A673 (cell line): ENCODE measurements around the gene ATP8A1. TPM values are rescaled to one million over a fixed set of nuclear protein-coding genes. Genes with fewer than 3 reads are reported as not detected.
"Not testable (repeated sequence)": the region's sequence is repeated elsewhere in the genome, so short reads cannot be mapped to it uniquely, and the experiment has no call there.

Experiments
- BruUV-seq: library from RNA; stranded (reverse); fragments of 400-500 nt; replicated peaks from 2 replicates; lab custom pipeline; 2021; lab: Mats Ljungman, UMichigan
- CTCF ChIA-PET: fragments of 300-600 bp; sonication (Branson Sonifier 250); formaldehyde crosslinking; loops from one replicate; lab custom pipeline; 2022; ENCODE audit warnings: antibody characterized with exemption; lab: Charles Lee
- POLR2A ChIA-PET: fragments of 300-600 bp; sonication (Branson Sonifier 250); formaldehyde crosslinking; loops from one replicate; lab custom pipeline; 2022; ENCODE audit warnings: antibody characterized with exemption; ENCODE audit not compliant: low non-redundant PET; lab: Charles Lee
- DNase-seq: peaks from one replicate; pipeline ENCODE4 v3.0.0-alpha.2; 2015; ENCODE audit warnings: low spot score
- H3K27ac ChIP-seq: fragments of 200-600 bp; sonication (generic); 2 replicates; pipeline ENCODE4 v1.5.1; 2016; ENCODE audit warnings: mixed run types, low read depth, mild to moderate bottlenecking, mixed read lengths, antibody characterized with exemption, low read length; ENCODE audit not compliant: poor library complexity, severe bottlenecking
- H3K27me3 ChIP-seq: fragments of 200-600 bp; sonication (generic); replicated peaks from 2 replicates; pipeline ENCODE4 v1.6.1; 2017; ENCODE audit warnings: mixed run types, low read depth, mild to moderate bottlenecking, mixed read lengths, antibody characterized with exemption, low read length; ENCODE audit not compliant: insufficient read depth, poor library complexity
- H3K36me3 ChIP-seq: fragments of 200-600 bp; sonication (generic); 2 replicates; pipeline ENCODE4 v1.6.1; 2016; ENCODE audit warnings: mixed run types, mild to moderate bottlenecking, mixed read lengths, antibody characterized with exemption, low read length; ENCODE audit not compliant: insufficient read depth, poor library complexity, severe bottlenecking
- H3K4me1 ChIP-seq: fragments of 200-600 bp; sonication (generic); 2 replicates; pipeline ENCODE4 v1.6.1; 2017; ENCODE audit warnings: mixed run types, mild to moderate bottlenecking, mixed read lengths, antibody characterized with exemption, low read length; ENCODE audit not compliant: insufficient read depth, poor library complexity, severe bottlenecking
- H3K4me3 ChIP-seq: fragments of 200-600 bp; sonication (generic); 2 replicates; pipeline ENCODE4 v1.5.1; 2016; ENCODE audit warnings: low read depth, mixed run types, mild to moderate bottlenecking, mixed read lengths, low read length; ENCODE audit not compliant: poor library complexity, severe bottlenecking
- H3K9me3 ChIP-seq: fragments of 200-600 bp; sonication (generic); 2 replicates; pipeline ENCODE4 v1.6.1; 2016; ENCODE audit warnings: mixed run types, low read depth, mild to moderate bottlenecking, mixed read lengths, antibody characterized with exemption, low read length; ENCODE audit not compliant: poor library complexity, severe bottlenecking
- EZH2 ChIP-seq: fragments of 200-600 bp; sonication (generic); IDR thresholded peaks from 2 replicates; pipeline ENCODE4 v1.6.1; 2017; ENCODE audit warnings: borderline replicate concordance, low read depth, mild to moderate bottlenecking, mixed read lengths, antibody characterized with exemption, low read length; ENCODE audit not compliant: poor library complexity, severe bottlenecking
- intact Hi-C: fragments of 100-400 bp; cut with micrococcal nuclease; formaldehyde crosslinking; loops from one replicate; pipeline ENCODE4 v1.10.0; 2022; ENCODE audit not compliant: unreplicated experiment
- total RNA-seq: library from RNA; stranded (reverse); gene quantifications from 2 replicates; pipeline ENCODE4 v1.2.3, GENCODE V29; 2021
- TF ChIP-seq, protein P1 (sequence below): fragments of 300-800, 200-600 bp; sonication (generic); conservative IDR thresholded peaks from 2 replicates; pipeline ENCODE4 v1.5.1; 2017; ENCODE audit warnings: low read depth, mild to moderate bottlenecking, antibody characterized with exemption, low read length, moderate library complexity, mixed read lengths

Gene ATP8A1
- total RNA-seq, 1 experiment from 2014 or later: 0.28 TPM

DNA sequence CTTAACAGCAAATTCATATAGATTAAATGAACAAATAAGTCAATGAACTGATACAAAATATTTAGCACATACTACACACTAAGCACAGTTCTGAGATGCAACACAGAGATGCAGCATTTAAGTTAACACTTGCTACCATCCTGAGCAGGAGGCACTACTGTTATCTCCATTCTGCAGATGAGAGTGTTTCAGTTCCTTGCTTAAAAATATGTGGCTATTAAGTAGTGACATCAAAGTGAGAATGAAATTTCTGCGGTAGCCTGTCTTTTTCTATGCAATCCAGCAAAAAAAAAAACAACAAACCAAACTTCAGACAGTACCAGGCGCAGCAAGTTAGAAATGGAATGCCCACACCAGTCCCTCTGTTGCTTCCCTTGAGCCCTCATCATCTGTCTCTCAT, 168.8 kb downstream of the ATP8A1 start:
- CTCF ChIA-PET: no interaction called here
- Histone ChIP-seq H3K4me3 (no peak overlapping the region), H3K9me3 (no peaks in the 10 kb centered on the region), H3K27ac (no peak overlapping the region), H3K27me3 (peaks cover 47% of the 10 kb centered on the region), H3K36me3 (no peaks in the 10 kb centered on the region), H3K4me1 (no peaks in the 10 kb centered on the region)
- intact Hi-C loops: no loop called here
- no peak for TF ChIP-seq EZH2
- TF ChIP-seq, protein P1, sequence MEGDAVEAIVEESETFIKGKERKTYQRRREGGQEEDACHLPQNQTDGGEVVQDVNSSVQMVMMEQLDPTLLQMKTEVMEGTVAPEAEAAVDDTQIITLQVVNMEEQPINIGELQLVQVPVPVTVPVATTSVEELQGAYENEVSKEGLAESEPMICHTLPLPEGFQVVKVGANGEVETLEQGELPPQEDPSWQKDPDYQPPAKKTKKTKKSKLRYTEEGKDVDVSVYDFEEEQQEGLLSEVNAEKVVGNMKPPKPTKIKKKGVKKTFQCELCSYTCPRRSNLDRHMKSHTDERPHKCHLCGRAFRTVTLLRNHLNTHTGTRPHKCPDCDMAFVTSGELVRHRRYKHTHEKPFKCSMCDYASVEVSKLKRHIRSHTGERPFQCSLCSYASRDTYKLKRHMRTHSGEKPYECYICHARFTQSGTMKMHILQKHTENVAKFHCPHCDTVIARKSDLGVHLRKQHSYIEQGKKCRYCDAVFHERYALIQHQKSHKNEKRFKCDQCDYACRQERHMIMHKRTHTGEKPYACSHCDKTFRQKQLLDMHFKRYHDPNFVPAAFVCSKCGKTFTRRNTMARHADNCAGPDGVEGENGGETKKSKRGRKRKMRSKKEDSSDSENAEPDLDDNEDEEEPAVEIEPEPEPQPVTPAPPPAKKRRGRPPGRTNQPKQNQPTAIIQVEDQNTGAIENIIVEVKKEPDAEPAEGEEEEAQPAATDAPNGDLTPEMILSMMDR: no peak
- no TSS peak for BruUV-seq
- no peak for DNase-seq
- POLR2A ChIA-PET: no interaction called here

GRCh38 chr4:42487230-42487629, 169.7 kb downstream of the ATP8A1 start:
- no peaks in the 10 kb centered on the region for H3K36me3 ChIP-seq
- no TSS peak for BruUV-seq
- H3K27me3 ChIP-seq: peaks cover 40% of the 10 kb centered on the region
- DNase-seq: no peak
- ChIA-PET POLR2A (no interaction called here), CTCF (no interaction called here)
- TF ChIP-seq EZH2: no peak
- TF ChIP-seq, protein P1: no peak
- no peaks in the 10 kb centered on the region for H3K9me3 ChIP-seq
- no peak overlapping the region for H3K27ac ChIP-seq
- H3K4me3 ChIP-seq: no peak overlapping the region
- no peaks in the 10 kb centered on the region for H3K4me1 ChIP-seq
- intact Hi-C loops: no loop called here

DNA sequence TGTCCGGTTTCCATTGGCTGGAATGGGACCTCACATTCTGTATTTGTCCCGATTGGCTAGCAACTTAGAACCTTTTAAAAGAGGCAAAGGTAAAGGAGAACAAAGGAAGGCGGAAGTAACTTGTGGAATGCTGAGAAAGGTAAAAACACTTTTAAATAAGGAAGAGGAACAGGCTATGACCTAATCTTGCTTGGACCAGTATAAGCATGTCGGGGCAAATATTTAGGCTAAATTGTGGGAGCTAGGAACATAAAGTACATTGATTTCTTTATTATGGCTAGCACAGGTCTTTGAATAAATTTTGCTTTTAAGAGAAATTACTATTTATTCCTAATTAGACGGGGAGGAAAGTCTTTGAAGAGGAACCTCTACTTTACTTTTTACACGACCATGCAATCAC, 170.7 kb downstream of the ATP8A1 start:
- H3K4me3 ChIP-seq, POLR2A ChIA-PET, H3K4me1 ChIP-seq, BruUV-seq, H3K36me3 ChIP-seq, H3K27ac ChIP-seq, DNase-seq, CTCF ChIA-PET, H3K9me3 ChIP-seq, intact Hi-C loops: not testable (repeated sequence)
- peaks cover 36% of the 10 kb centered on the region for H3K27me3 ChIP-seq

DNA sequence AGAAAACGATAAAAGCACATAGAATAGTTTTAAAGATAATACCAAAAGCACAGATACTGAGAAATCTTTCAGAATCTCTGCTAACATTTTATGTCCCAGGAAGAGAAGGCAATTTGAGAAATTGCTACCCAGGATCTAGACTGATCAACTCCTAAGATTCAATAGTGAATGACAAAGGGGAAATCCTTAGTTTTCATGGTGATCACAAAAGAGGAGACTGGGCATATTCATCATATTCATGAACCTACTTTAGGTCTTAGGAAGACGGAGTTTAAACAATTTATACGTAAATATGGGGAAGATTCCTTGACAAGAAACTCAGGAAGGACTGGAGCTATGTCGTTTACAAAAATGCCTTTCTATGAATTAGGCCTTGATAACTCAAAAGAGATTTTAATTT, 172.3 kb downstream of the ATP8A1 start:
- Histone ChIP-seq H3K27me3 (peaks cover 23% of the 10 kb centered on the region), H3K36me3 (no peaks in the 10 kb centered on the region), H3K4me1 (no peaks in the 10 kb centered on the region), H3K9me3 (no peaks in the 10 kb centered on the region), H3K4me3 (no peak overlapping the region), H3K27ac (no peak overlapping the region)
- TF ChIP-seq, protein P1: no peak
- no peak for TF ChIP-seq EZH2
- CTCF ChIA-PET: no interaction called here
- no TSS peak for BruUV-seq
- DNase-seq: no peak
- POLR2A ChIA-PET: no interaction called here
- intact Hi-C loops: no loop called here
